Lower leg skin (tissue), 3 donors: ENCODE measurements around the gene RNASEH2C.

Experiments used
- POLR2A ChIP-seq, 2 donors: fragments of 450-650 bp; IDR thresholded peaks; one replicate each; pipeline ENCODE4 v1.6.1; 2016 to 2017; ENCODE audit warnings: antibody characterized with exemption in 2 of 2, mild to moderate bottlenecking in 1 of 2, moderate library complexity in 1 of 2
- TF ChIP-seq, protein P1 (sequence below), 3 donors: fragments of 450-650 bp; IDR thresholded peaks; one replicate each; pipeline ENCODE4 v1.5.1; 2016; ENCODE audit warnings: antibody characterized with exemption in 3 of 3, mild to moderate bottlenecking in 3 of 3, moderate library complexity in 2 of 3

- TF ChIP-seq, protein P1, sequence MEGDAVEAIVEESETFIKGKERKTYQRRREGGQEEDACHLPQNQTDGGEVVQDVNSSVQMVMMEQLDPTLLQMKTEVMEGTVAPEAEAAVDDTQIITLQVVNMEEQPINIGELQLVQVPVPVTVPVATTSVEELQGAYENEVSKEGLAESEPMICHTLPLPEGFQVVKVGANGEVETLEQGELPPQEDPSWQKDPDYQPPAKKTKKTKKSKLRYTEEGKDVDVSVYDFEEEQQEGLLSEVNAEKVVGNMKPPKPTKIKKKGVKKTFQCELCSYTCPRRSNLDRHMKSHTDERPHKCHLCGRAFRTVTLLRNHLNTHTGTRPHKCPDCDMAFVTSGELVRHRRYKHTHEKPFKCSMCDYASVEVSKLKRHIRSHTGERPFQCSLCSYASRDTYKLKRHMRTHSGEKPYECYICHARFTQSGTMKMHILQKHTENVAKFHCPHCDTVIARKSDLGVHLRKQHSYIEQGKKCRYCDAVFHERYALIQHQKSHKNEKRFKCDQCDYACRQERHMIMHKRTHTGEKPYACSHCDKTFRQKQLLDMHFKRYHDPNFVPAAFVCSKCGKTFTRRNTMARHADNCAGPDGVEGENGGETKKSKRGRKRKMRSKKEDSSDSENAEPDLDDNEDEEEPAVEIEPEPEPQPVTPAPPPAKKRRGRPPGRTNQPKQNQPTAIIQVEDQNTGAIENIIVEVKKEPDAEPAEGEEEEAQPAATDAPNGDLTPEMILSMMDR (IDR thresholded peaks at IDR 0.05): no peak
- no peak for TF ChIP-seq POLR2A (IDR thresholded peaks at IDR 0.05)
Measured at GRCh38 chr11:65718531-65718930, 2.1 kb downstream of the RNASEH2C start.
